ENCODE results near the gene ERFL.

DNA sequence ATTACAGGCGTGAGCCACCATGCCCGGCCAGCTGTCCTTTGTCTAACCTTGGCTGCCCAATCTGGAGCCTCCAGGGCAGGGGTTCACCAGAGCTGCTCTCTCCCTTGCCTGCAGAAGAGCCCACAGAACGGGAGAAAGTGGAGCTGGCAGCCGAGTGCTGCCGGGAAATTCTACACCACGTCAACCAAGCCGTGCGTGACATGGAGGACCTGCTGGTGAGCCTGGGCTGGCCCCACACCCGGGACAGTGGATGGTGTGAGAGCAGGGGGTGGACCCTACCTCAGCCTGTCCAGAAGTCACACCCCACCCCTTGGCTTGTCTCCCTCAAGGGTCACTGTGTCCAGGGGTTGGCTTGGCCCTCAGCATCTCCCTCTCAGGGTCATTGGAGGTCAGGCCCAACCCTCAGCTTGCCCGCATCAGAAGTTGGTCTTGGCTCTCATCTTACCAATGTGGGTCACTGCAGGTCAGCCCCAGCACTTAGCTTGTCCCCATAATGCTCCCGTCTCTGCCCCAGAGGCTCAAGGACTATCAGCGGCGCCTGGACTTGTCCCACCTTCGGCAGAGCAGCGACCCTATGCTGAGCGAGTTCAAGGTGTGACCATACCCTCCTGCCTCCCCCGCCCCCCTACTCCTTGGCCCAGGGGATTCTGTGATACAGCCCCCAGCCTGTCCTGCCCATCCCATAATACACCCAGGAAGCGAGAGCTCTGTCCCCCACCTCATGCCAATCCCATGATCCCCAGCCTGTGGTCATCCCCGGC lies 24.9 kb downstream of the ERFL start:
- TF ChIP-seq POLR2A (IDR thresholded peaks at IDR 0.05; ENCODE audit: low read depth, low read length) (no peak), CHD1 (IDR thresholded peaks at IDR 0.05; ENCODE audit: low read depth, low read length) (no peak), RCOR1 (IDR thresholded peaks at IDR 0.05; ENCODE audit: insufficient replicate concordance, low read length) (no peak), RFX5 (IDR thresholded peaks at IDR 0.05; ENCODE audit: low read depth, low read length) (no peak), MXI1 (IDR thresholded peaks at IDR 0.05; ENCODE audit: borderline replicate concordance, low read depth, low read length) (no peak), BHLHE40 (IDR thresholded peaks at IDR 0.05; ENCODE audit: low read depth, low read length) (no peak), SMC3 (IDR thresholded peaks at IDR 0.05; ENCODE audit: low read depth, low read length) (no peak), RAD21 (IDR thresholded peaks at IDR 0.05; ENCODE audit: low read length) (no peak), USF2 (IDR thresholded peaks at IDR 0.05; ENCODE audit: low read depth, low read length) (no peak), FOS (IDR thresholded peaks at IDR 0.05; ENCODE audit: low read depth, low read length) (no peak), MAFK (IDR thresholded peaks at IDR 0.05; ENCODE audit: low read depth, low read length) (no peak)
- TF ChIP-seq, protein P1, sequence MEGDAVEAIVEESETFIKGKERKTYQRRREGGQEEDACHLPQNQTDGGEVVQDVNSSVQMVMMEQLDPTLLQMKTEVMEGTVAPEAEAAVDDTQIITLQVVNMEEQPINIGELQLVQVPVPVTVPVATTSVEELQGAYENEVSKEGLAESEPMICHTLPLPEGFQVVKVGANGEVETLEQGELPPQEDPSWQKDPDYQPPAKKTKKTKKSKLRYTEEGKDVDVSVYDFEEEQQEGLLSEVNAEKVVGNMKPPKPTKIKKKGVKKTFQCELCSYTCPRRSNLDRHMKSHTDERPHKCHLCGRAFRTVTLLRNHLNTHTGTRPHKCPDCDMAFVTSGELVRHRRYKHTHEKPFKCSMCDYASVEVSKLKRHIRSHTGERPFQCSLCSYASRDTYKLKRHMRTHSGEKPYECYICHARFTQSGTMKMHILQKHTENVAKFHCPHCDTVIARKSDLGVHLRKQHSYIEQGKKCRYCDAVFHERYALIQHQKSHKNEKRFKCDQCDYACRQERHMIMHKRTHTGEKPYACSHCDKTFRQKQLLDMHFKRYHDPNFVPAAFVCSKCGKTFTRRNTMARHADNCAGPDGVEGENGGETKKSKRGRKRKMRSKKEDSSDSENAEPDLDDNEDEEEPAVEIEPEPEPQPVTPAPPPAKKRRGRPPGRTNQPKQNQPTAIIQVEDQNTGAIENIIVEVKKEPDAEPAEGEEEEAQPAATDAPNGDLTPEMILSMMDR (conservative IDR thresholded peaks at IDR 0.05; ENCODE audit: low read depth, low read length), result no peak

Data from IMR-90 (cell line).